OCI-LY1 (cell line): ENCODE data around the gene SRMS.

ENCODE experiments used
- H2AFZ ChIP-seq: fragments of 200-600 bp; sonication (generic), shearing (Covaris generic); 2 replicates; pipeline ENCODE4 v1.6.0; 2014; ENCODE audit warnings: antibody characterized with exemption, mild to moderate bottlenecking, low read length
- H3F3A ChIP-seq: fragments of 200-600 bp; sonication (generic), shearing (Covaris generic); 2 replicates; pipeline ENCODE4 v1.6.0; 2014; ENCODE audit warnings: mild to moderate bottlenecking, antibody characterized with exemption, low read length, moderate library complexity; ENCODE audit not compliant: insufficient read depth
- H3K27ac ChIP-seq: fragments of 200-600 bp; sonication (generic); 2 replicates; pipeline ENCODE4 v1.5.1; 2014; ENCODE audit warnings: low read length, mixed run types, mild to moderate bottlenecking, low read depth; ENCODE audit not compliant: poor library complexity, severe bottlenecking
- H3K27me3 ChIP-seq: fragments of 200-600 bp; sonication (generic); 2 replicates; pipeline ENCODE4 v1.6.0; 2014; ENCODE audit warnings: antibody characterized with exemption, mild to moderate bottlenecking, low read length, moderate library complexity; ENCODE audit not compliant: insufficient read depth
- H3K36me3 ChIP-seq: fragments of 200-600 bp; sonication (generic); 2 replicates; pipeline ENCODE4 v1.6.1; 2014; ENCODE audit warnings: mild to moderate bottlenecking, antibody characterized with exemption, low read length, moderate library complexity, mixed read lengths; ENCODE audit not compliant: insufficient read depth
- H3K4me1 ChIP-seq: fragments of 200-600 bp; sonication (generic); 2 replicates; pipeline ENCODE4 v1.5.1; 2014; ENCODE audit warnings: mild to moderate bottlenecking, low read length, moderate library complexity; ENCODE audit not compliant: insufficient read depth, severe bottlenecking
- H3K4me2 ChIP-seq: fragments of 200-600 bp; sonication (generic), shearing (Covaris generic); 2 replicates; pipeline ENCODE4 v1.6.1; 2014; ENCODE audit warnings: low read length
- H3K4me3 ChIP-seq: fragments of 200-600 bp; sonication (generic); 2 replicates; pipeline ENCODE4 v1.5.1; 2014; ENCODE audit warnings: low read length, low read depth, mild to moderate bottlenecking, mixed read lengths; ENCODE audit not compliant: poor library complexity, severe bottlenecking
- H3K79me2 ChIP-seq: fragments of 200-600 bp; shearing (Covaris generic); 2 replicates; pipeline ENCODE4 v1.6.1; 2016; ENCODE audit warnings: mixed run types, low read length, mixed read lengths; ENCODE audit not compliant: insufficient read depth
- H3K9ac ChIP-seq: fragments of 200-600 bp; sonication (generic), shearing (Covaris generic); 2 replicates; pipeline ENCODE4 v1.6.1; 2014; ENCODE audit warnings: mild to moderate bottlenecking, low read length, mixed read lengths
- H3K9me2 ChIP-seq: fragments of 200-600 bp; sonication (generic), shearing (Covaris generic); 2 replicates; pipeline ENCODE4 v1.6.1; 2014; ENCODE audit warnings: low read depth, mild to moderate bottlenecking, low read length, mixed read lengths
- H3K9me3 ChIP-seq: fragments of 200-600 bp; shearing (Covaris generic); 2 replicates; pipeline ENCODE4 v1.6.1; 2014; ENCODE audit warnings: low read length, mixed read lengths
- H4K20me1 ChIP-seq: fragments of 200-600 bp; sonication (generic), shearing (Covaris generic); 2 replicates; pipeline ENCODE4 v1.6.0; 2016; ENCODE audit warnings: mild to moderate bottlenecking, low read length; ENCODE audit not compliant: insufficient read depth
- EZH2 ChIP-seq: fragments of 200-600 bp; sonication (generic), shearing (Covaris generic); IDR thresholded peaks from 2 replicates; pipeline ENCODE4 v1.8.0; 2017; ENCODE audit warnings: borderline replicate concordance, mixed run types, mild to moderate bottlenecking, antibody characterized with exemption, low read length, moderate library complexity, mixed read lengths
- TF ChIP-seq, protein P1 (sequence below): fragments of 200-600 bp; sonication (generic), shearing (Covaris generic); IDR thresholded peaks from 2 replicates; pipeline ENCODE4 v1.5.1; 2017; ENCODE audit warnings: mild to moderate bottlenecking, antibody characterized with exemption, low read length, moderate library complexity, mixed read lengths

Gene SRMS

DNA sequence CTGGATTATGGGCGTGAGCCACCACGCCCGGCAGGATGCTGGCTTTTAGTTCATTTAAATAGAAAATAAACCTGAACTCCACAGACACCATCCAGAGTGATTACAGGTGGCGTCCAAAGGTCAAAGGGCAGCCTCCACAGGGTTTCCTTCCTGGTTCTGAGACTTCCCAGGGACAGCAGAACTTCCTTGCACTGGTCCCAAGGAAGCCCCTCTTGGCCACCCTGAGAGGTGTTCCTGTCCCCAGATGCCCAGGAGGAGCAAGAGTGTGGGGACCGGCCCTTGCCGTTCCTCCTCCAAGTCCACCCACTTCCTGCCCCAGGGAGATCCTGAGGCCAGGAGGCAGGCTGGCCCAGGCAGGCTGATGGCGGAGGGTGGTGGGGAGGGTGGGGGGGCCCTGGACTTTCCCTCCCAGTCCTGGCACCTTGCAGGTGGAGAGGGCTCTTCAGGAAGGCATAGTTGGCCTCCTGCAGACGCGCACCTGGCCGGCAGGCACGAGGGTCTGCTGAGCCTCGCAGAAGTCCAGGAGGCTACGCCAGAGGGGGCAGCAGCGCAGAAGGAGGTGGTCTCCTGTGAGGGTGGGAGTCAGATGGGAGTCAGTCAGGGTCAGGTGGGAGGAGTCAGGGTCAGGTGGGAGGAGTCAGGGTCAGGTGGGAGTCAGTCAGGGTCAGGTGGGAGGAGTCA lies 11.4 kb upstream of the SRMS start:
- no peak overlapping the region for H3K9ac ChIP-seq
- no peak overlapping the region for H3K27ac ChIP-seq
- H3F3A ChIP-seq: no peaks in the 10 kb centered on the region
- no peaks in the 10 kb centered on the region for H3K9me3 ChIP-seq
- H3K4me3 ChIP-seq: no peak overlapping the region
- no peaks in the 10 kb centered on the region for H3K79me2 ChIP-seq
- H3K9me2 ChIP-seq: no peaks in the 10 kb centered on the region
- no peaks in the 10 kb centered on the region for H4K20me1 ChIP-seq
- peaks cover 3% of the 10 kb centered on the region for H3K4me1 ChIP-seq
- no peak overlapping the region for H3K4me2 ChIP-seq
- no peak overlapping the region for H2AFZ ChIP-seq
- H3K36me3 ChIP-seq: no peaks in the 10 kb centered on the region
- peaks cover 10% of the 10 kb centered on the region; the same call in 1 of the 2 replicates for H3K27me3 ChIP-seq
- no peak for TF ChIP-seq EZH2

DNA sequence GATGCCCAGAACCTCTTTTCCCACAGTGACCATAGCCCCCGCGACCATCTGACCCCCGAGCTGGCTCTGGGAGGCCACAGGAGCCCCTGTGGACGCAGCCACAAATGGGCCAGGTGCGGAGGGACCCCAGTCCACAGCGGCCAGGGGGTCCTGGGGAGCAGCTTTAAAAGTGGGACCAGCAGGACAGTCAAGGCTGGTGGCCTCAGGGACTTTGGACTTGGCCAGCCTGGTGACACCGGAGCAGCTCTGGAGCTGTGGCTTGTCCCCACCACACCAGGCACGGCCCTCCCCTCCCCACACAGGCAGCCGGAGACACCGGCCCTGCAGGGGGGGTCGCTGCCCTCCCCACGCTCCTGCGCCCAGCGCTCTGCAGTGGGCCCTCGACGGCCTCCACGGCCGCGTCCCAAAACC lies 9.9 kb upstream of the SRMS start:
- Histone ChIP-seq H3K9ac (no peak overlapping the region), H3K4me1 (peaks cover 14% of the 10 kb centered on the region), H3K9me2 (no peaks in the 10 kb centered on the region), H3K27ac (no peak overlapping the region), H3K27me3 (peaks cover 10% of the 10 kb centered on the region; the same call in 1 of the 2 replicates), H2AFZ (no peak overlapping the region), H3K36me3 (no peaks in the 10 kb centered on the region), H3K4me2 (no peak overlapping the region), H3K79me2 (no peaks in the 10 kb centered on the region), H3K9me3 (no peaks in the 10 kb centered on the region), H3K4me3 (no peak overlapping the region), H4K20me1 (no peaks in the 10 kb centered on the region), H3F3A (0 out of 2 replicates have a peak, but pooled peaks cover 5% of the 10 kb centered on the region)
- TF ChIP-seq EZH2: no peak
- TF ChIP-seq, protein P1, sequence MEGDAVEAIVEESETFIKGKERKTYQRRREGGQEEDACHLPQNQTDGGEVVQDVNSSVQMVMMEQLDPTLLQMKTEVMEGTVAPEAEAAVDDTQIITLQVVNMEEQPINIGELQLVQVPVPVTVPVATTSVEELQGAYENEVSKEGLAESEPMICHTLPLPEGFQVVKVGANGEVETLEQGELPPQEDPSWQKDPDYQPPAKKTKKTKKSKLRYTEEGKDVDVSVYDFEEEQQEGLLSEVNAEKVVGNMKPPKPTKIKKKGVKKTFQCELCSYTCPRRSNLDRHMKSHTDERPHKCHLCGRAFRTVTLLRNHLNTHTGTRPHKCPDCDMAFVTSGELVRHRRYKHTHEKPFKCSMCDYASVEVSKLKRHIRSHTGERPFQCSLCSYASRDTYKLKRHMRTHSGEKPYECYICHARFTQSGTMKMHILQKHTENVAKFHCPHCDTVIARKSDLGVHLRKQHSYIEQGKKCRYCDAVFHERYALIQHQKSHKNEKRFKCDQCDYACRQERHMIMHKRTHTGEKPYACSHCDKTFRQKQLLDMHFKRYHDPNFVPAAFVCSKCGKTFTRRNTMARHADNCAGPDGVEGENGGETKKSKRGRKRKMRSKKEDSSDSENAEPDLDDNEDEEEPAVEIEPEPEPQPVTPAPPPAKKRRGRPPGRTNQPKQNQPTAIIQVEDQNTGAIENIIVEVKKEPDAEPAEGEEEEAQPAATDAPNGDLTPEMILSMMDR: no peak

DNA sequence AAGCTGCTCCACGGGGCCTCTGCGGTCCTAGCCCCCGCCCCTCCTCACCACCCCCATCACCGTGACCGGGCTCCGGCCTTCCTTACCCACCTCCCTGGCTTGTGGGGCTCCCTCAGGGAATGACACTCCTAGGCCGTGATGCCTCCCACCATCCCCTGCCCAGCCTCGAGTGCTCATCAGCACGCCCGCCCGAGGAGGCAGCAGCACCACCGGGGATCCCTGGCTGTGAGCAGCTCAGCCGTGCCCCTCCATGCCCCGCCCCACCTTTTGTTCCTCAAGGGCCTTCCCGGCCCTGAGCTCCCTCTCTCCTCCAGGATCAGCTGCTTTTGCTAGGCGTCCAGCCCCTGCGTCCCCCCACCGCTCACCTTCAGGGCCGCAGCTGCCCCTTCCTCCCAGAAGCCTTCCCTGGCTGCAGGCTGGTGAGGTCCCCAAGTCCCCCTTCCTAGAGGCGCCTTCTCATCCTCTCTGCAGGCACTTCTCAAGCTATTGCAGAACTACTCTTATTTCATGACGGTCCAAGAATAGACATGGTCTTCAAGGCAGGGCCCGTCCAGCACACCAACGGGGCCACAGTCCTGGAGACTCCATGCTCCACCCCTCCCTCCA lies 9.4 kb upstream of the SRMS start:
- H3K9me3 ChIP-seq: no peaks in the 10 kb centered on the region
- H3K4me2 ChIP-seq: no peak overlapping the region
- H3K9me2 ChIP-seq: no peaks in the 10 kb centered on the region
- no peaks in the 10 kb centered on the region for H3K36me3 ChIP-seq
- no peak overlapping the region for H2AFZ ChIP-seq
- H3K27ac ChIP-seq: no peak overlapping the region
- 0 out of 2 replicates have a peak, but pooled peaks cover 5% of the 10 kb centered on the region for H3F3A ChIP-seq
- H3K4me1 ChIP-seq: peaks cover 18% of the 10 kb centered on the region
- H3K4me3 ChIP-seq: no peak overlapping the region
- TF ChIP-seq, protein P1: no peak
- TF ChIP-seq EZH2: no peak
- H3K9ac ChIP-seq: no peak overlapping the region
- peaks cover 9% of the 10 kb centered on the region; the same call in 1 of the 2 replicates for H3K27me3 ChIP-seq
- no peaks in the 10 kb centered on the region for H3K79me2 ChIP-seq
- no peaks in the 10 kb centered on the region for H4K20me1 ChIP-seq
